T-helper 9 cell (primary cell): Measurements from ENCODE around the gene HAO1.

ENCODE experiments used
- DNase-seq: peaks from one replicate; pipeline ENCODE4 v3.0.0-alpha.2; 2020

Gene HAO1

DNA sequence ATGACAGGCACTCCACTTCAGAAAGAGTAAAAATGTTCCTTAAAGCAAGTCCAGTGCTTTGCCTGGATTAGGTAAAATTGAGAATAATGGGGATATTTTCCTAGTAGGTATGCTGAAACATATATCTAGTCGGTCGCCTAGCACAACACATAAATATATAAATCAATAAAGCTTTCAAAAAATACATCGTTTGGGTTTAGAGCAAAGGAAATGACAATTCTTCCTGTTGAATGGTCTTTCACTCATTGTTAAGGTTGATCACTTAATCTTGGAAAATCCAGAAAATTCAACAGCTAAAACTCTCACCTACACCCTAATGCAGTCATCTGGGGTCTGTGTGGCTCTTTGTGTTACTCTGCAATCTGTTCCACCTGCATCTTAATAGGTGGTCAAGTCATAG is 13.9 kb downstream of the HAO1 start:
- DNase-seq = no peak

DNA sequence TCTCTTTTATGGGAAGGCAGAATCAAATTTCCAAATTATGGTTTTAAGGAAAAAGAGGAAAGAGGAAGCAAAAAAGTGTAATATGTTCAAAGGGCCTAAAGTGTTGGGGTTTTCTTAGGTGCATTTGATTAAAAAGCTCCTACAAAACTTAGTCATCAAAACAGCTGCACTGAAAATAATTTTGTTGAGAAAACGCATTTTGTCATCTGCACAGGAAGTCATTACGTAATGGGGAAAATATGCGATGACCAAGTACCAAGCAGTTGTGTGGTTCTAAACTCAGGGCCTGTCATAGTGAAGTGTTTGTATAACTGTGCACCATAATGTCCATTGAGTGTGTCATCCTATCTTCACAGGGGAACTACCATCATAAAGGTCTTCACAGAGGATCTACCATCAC is 15.6 kb downstream of the HAO1 start:
- no peak for DNase-seq

DNA sequence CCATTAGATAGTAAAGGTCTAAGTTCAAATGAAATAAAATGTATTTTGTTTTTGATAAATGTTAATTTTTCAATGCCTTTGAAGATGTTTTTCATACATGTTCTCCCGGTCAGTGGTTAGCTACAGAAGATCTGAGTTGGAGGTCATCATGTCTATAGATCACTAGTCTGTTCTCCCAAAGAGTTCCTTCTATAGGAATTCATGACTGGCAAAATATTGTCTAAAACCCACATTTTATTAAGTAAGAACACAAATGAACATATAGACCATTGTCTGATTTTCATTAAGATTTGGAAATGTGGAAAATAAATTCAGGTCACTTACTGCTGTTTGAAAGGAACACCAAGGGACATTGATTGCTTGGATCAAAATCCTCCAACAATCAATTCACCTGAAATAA is 23.6 kb downstream of the HAO1 start:
- DNase-seq = no peak

DNA sequence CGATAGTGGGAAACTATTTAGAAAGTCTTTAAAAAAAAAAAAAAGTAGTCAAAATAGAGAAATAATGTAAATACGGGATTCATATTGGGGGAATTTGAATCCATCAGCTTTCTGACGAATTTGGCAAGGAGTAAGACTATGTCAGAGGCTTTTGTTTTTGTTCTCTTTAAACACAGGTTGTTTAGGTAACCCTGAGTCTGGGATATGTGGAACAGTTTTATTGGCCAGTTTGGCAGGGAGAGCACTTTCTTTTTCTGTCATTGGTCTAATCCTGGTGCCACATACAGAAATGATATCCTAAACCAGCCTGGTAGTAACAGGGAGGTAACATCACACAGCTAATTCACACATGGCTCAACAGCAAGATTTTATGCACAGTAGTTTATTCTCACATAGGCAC is 27.7 kb downstream of the HAO1 start:
- DNase-seq = no peak

DNA sequence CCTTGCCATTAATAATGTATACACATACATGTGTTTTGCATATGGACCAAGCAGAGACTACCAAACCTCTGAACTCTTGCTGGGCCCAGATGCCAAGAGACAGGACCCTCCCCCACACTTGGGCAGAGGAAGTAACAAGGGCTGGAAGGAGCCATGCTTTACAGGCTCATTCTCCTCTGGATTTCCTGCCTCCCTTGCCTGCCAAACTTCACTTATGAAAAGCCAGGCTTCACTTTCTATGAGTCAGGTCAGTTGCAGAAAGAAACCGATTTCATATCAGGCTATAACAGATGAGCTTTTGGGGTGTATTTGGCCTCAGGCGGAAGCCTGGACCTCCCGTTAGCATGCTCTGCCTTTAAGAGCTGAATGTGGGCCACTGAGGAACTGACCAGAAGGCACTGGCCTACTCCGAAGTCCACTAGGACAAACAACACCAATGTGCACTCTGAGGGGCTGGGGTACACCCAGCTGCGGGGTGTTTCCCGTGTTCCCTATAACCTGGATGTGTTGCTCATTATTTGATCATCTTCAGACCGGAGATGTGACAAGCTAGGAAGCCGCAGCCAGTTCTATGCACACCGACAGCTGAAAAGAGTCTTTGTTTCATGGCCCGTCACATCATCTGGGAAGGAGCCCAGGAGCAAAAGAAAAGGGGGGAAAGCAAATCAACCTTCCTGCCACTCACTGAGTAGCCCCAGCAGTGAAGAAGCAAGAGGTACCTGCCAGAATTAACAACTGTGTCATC is 28.5 kb downstream of the HAO1 start:
- DNase-seq = no peak

DNA sequence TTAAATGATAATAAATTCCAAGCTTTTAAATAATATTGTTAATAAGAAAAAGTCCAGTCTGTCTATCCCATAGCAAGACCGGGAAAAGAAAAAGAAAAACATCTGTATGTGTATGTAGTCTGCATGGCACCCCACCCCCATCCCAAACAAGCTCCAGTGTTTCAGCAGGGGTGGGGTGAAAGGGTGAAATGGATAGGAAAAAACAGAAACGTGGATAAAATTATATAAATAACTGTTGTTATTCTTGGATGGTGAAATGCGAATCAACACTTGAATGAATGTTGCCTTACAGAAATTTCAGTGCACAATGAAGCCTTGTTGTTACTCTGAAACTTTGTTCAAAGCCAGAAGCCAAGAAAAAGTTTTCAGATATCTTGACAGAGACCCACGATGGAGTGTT is 31.4 kb downstream of the HAO1 start:
- no peak for DNase-seq

DNA sequence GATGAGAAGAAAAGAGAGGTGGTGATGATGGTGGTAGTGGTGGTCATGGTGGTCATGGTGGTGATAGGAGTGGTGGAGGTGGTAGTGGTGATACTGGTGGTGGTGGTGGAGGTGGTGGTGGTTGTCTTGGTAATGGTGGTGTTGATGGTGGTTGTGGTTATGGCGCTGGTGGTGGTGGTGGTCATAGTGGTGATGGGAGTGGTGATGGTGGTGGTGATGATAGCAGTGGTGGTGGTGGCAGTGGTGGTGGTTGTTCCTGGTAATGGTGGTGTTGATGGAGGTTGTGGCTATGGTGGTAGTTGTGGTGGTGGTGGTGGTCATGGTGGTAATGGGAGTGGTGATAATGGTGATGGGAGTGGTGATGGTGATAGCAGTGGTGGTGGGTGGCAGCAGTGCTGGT is 36.8 kb downstream of the HAO1 start:
- DNase-seq = no peak

DNA sequence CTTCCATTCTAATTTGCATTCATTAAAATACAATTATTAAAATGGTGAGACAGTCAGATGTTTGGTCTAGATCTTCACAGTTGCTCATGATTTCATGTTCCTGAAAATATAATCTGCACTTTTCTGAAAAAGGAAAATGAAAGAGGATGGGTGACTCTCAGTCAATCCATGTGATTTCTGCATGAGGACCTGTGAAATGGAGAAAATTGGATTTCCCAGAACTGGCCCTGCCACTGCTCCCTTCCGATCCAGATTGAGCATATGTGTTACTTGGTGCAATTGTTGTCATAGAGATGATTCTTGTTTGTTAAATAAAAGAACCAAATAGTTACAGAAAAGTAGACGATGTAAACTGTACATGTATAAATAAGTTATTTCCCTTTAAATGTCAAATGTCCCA is 37.4 kb downstream of the HAO1 start:
- no peak for DNase-seq

DNA sequence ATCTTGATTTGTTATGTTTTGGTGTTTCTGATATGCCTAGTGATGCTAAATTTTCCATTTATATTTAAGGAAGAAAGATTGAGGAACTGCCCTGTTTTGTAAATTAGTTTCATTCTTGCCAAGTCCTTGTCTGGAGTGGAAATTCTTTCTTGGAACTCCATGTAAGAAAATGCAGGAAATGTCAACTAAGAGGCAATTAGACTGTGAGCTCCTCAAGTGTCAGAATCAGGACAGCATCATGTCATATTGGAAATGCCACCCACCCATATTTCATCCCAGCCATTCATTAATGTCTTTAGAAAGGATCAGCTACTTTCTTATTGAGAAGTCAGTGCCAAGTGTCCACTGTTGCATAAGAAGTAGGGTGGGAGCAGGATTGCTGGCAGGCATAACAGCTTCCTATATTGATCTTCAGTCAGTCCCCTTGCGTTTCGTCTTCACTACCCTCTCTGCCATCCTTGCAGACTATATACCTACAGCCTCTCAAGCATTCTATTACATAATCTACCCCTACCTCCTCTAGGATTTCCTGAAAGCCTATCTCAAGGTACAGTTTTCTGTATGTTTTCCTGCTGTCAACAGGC is 42.4 kb downstream of the HAO1 start:
- DNase-seq = no peak

DNA sequence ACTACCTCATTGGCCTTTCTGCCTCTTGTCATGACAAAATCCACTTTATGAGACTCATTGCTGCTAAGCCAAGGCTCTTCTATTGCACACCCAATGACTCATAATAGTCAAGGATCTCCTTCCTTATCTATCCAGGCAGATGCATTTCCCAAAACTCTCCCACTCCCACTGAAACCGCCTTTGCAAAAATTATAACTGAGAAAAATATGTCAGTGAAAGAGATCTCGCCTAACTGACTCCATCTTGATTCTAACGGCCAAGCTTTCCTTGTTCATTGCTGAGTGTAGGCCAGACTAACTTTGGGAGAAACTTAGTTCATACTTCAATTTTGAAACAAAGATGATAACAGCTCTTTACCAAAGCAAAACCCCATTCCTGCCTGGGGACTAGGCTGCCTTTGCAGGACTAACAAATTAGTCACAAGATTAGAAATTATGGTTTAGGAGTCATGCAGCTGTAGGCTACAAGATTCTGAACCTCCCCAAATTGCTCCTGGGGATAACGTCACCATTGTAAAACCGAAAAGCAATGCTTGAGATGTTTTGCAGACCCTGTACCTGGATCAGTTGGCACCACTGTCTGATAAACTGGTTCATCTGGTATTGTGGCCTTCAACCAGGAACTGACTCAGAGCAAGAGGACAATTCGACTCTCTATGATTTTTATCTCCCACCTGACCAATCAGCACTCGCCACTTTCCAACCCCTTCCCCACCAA is 47.1 kb downstream of the HAO1 start:
- DNase-seq = no peak

DNA sequence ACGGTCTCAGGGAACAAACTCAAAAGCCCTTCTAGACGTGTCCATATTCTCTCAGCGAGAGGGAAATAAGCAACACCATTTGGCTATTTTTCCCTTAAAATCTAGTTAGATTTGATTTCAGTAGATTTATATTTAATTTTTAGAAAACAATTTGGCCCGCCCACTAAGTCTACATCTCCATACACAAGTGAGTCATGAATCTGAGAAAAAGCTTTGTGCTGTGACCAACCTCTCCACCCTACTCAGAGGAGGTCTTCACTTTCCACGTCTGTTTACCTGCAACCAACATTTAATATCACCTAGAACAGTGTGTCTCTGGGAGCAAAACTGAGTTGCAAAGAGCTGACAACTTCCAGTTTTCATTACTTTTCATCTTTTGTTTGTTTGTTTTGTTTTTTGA is 48.6 kb downstream of the HAO1 start:
- DNase-seq = no peak

DNA sequence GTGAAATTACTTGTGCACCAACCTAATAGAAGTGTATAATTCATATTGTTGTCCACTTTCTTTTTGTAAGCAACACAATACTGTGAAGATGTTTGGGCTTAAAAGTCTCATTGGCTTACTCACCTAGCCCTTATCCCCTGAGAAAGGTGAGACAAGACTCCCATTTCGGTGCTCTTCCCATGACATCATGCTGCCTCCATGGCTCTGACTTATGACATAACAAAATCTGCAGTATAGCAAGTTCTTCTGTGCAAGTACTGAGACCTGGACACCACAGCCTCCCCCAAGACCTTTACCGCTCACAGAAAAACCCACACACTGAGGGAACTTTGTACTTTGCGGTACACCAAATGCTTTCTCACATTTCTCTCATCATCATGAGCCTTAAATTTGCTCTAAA is 50.5 kb downstream of the HAO1 start:
- DNase-seq = no peak

DNA sequence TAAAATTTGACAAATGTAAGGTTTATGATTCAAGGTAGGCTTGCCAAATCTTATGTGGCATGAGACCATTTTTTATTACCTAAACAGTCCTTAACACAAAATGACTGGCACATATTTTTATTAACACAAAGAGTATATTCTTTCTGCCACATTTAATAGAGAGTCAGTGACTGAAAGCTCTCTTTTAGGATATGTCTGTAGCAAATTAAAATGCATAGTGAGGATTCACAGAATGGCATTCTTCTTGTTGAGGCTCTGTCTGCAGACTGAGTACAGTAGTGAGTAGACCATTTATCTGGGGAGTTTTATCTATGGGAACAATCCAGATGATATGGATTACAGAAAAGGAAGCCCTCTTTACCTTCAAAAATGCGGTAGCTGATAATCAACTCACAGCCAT is 56.5 kb downstream of the HAO1 start:
- DNase-seq = no peak

DNA sequence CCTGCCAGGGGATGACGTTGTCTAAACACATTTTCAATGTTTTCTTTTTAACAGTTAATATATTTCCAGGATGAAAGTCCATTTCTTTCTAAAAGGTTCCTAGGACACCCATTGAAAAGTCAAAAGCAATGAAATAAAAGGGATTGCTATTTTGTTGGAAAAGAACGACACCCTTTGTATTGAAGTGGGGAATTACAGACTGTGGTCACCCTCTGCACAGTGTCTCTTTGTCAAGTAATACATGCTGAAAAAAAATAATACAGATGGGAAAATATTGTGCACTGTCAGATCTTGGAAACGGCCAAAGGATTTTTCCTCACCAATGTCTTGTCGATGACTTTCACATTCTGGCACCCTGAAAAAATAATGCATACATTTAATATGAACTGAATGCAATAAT is 56.9 kb downstream of the HAO1 start:
- DNase-seq = no peak

DNA sequence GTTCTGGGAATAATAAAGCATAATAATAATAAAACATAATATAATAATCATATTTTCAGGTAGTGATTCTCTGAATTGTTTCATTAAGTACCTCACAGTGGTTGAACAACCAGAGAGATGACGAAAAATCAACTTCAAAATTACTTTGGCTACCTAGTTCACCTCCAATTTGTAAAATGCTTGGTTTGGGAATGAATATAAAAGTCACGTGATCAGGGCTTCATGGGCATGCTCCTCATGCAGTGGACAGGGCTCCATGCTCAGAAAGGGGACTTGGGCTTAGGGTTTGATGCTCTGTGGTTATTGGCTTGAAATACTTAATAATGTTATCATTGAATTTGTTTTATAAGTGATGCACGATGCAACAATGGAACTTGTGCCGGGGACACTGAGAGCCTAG is 58.2 kb downstream of the HAO1 start:
- DNase-seq = no peak

DNA sequence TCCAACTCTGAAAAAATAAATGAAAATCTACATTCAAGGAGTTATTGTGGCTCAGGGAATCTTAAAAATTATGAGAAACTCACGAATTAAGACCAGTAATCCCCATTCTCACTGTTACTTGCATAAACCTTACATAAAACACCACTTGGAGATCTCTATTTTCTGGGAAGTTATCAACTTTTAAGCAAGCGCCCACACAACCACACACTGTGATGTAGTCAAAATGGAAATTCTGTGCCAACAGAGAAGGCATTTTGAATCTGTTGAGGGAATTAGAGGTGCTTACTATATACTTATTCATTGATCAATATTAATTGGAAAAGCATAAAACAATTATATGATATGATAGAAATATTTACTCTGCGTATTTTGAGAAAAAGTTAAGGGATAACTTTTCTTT is 58.7 kb downstream of the HAO1 start:
- DNase-seq = no peak

DNA sequence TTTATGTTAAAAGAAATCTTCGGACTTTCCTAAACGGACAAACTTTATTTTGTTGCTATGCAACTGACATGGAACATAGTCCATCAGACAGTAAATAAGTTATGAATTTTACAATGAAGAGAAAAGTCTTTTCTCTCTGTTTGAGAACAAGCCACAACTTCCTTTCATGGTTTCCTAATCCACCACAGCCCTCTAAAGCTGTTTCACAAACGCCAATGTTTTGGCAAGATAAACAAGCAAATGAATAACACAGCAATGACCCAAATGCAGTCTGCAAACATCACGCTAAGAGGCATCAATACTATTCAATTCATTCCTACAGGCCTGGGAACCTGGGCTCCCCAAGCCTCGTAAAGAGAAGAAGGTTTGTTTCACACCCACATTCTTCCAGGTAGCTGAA is 60.4 kb downstream of the HAO1 start:
- no peak for DNase-seq

DNA sequence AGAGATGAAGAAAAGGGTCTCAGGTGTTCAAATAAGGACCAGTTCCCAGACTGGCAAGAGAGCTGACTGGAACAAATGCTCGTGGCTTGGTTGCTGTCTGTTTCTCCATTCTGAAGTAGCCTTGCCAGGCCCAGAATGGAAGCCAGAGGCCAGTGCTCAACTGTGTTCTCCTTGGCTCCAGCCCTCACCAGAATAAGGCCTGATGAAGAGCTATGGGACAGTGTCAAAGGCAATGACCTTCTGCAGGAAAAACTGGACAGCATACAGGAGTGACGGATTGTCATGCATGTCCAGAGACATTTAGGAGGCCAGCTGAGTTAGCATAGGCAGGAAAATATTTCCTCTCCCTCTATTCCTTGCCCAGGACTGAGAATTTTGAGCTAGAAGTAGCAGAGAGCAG is 72.2 kb downstream of the HAO1 start:
- DNase-seq = no peak

DNA sequence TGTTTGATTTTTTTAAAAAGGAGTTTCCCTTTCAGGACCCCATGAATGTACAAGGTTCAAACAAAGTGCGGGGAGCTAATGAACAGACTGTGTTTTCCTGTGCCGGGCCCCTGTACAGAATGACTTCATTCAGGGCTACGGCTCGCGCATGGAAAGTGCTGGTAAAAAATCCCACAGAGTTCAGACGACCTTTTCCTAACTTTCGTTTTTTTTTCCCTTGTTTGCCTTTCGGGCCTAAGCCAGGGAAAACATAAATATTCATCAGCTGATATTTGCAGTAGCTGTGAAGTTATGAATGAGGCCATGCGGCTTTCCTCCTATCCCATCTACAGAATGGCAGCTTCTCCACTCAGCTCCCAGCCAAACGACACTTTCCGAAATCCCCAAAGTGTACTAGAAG is 74.0 kb downstream of the HAO1 start:
- DNase-seq = no peak

DNA sequence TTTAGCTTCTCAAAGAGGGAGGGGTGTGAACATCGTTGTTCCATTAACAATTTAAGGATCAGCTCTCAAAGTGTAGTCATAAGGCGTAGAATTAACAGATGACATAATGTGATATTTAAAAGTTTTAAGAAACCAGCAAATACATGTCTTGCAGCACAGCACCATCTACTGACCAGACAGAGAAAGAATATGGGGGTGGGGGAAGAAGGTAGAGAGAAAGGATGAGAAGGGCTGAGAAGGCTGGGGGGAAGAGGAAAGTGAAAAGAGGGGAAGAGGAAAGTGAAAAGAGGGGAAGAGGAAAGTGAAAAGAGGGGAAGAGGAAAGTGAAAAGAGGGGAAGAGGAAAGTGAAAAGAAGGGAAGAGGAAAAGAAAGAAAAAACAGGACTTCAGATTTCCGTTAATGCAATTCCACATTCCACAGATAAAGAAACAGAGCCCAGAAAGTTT is 80.9 kb downstream of the HAO1 start:
- DNase-seq = no peak

DNA sequence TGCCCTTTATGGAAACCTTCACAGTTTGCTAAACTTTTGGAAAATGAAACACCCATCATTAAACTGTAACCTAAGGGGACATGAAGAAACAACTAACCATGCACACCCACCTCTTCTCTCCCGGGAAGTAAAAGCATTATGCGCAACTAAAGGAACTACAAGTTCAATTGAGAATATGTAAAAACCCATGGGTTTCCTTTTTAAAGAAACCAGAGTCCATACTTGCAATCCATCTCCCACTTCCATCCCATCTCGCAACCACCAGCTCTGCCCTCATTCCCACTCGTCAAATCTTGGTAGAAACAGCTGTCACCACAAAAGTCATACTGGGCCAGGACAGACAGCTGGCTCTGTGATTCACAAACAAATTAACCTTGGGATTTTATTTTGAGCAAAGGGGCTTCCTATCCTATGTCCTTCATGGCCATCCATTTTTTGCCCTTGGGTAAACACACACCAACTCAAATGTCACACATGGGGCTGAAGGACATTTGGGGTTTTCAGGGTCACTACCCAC is 81.5 kb downstream of the HAO1 start:
- DNase-seq = no peak

DNA sequence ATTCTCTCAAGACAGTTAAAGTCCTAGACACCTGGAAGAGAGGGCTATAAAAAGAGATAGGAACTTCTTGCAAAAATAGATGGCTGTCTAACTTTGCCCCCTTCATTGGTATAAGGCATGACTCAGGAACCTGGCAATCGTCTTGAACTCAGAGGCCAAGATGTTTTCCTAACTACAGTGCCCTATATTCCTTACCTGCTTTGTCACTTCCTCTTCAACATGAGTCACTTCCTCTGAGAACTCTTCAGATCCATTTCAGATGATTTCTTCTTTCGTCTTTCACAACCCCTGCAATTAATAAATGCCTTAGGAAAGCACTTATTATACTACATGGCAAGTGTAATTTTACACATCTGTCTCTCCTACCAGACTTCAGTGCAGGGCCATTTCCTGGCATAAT is 83.5 kb downstream of the HAO1 start:
- no peak for DNase-seq

DNA sequence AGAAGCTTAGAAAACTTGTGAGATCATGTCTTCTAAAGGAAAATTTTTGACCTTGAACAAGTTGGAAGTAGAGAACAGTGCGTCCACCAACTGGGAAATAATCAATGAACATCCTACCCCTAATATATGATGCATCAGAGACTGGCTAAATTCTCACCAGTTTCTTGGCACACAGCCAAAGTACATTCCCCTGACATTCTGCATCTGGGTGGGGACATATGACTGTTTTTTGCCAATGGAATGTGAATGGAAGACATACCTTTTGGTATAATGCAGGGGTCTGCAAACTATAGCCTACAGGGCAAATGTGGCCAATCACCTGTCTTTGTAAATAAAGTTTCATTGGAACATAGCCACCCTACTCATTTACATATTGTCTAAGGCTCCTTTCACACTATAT is 84.7 kb downstream of the HAO1 start:
- no peak for DNase-seq

DNA sequence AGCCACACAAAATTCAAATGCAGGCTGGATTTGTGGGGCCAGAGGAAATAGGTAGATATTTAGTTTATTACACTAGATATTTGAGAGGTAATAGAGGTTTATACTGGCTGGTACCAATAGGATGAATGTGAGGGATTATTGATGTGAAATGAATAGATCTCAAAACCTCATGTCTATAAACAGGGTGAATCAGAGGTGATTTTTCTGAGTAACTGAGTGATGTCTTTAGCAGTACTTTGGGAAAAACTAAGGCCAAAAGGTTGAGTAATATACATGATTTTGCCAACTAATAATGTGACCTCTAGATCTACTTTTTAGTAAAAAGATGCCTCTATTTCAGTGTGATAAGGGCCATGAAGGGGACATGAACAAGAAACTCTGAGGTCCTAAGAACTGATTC is 86.8 kb downstream of the HAO1 start:
- no peak for DNase-seq
